Liver (tissue), 9 donors: ENCODE data around the gene INTS15. TPM values are rescaled to one million over a fixed set of nuclear protein-coding genes. Genes with fewer than 3 reads are reported as not detected.
A peak's percentile ranks its signal among the peaks of the same experiment; 100 is the strongest.

ENCODE experiments used
- DNase-seq: peaks from one replicate; pipeline ENCODE4 v3.0.0-alpha.2; 2017; ENCODE audit warnings: low spot score
- H3K27ac ChIP-seq, 2 donors: one replicate each; pipeline ENCODE4 v1.7.0; 2013; ENCODE audit warnings: inconsistent platforms in 2 of 2, low read length in 2 of 2, control low read depth in 1 of 2, low read depth in 1 of 2, mild to moderate bottlenecking in 1 of 2
- H3K27me3 ChIP-seq, 4 donors: one replicate each; pipeline versions ENCODE4 v1.6.1 to v1.7.0; 2013; ENCODE audit warnings: low read length in 3 of 4, inconsistent platforms in 1 of 4, mild to moderate bottlenecking in 1 of 4, moderate library complexity in 1 of 4; ENCODE audit not compliant: control insufficient read depth in 4 of 4, insufficient read depth in 4 of 4
- H3K36me3 ChIP-seq, 4 donors: one replicate each; pipeline versions ENCODE4 v1.6.1 to v1.7.0; 2013; ENCODE audit warnings: low read length in 3 of 4, mild to moderate bottlenecking in 3 of 4, low read depth in 1 of 4, moderate library complexity in 1 of 4; ENCODE audit not compliant: control insufficient read depth in 4 of 4, insufficient read depth in 3 of 4
- H3K4me1 ChIP-seq, 4 donors: one replicate each; pipeline versions ENCODE4 v1.6.1 to v1.7.0; 2013; ENCODE audit warnings: low read length in 3 of 4, mild to moderate bottlenecking in 3 of 4, moderate library complexity in 1 of 4; ENCODE audit not compliant: control insufficient read depth in 4 of 4, insufficient read depth in 4 of 4
- H3K4me3 ChIP-seq, 3 donors: one replicate each; pipeline versions ENCODE4 v1.6.1 to v1.7.0; 2013; ENCODE audit warnings: low read length in 3 of 3, control low read depth in 1 of 3, low read depth in 1 of 3, mild to moderate bottlenecking in 1 of 3
- H3K9ac ChIP-seq, 2 donors: one replicate each; pipeline ENCODE4 v1.7.0; 2013; ENCODE audit warnings: low read length in 2 of 2, mild to moderate bottlenecking in 2 of 2, moderate library complexity in 2 of 2, control low read depth in 1 of 2, low read depth in 1 of 2
- H3K9me3 ChIP-seq, 4 donors: one replicate each; pipeline versions ENCODE4 v1.6.1 to v1.7.0; 2013; ENCODE audit warnings: low read length in 3 of 4; ENCODE audit not compliant: control insufficient read depth in 4 of 4
- ATF3 ChIP-seq: IDR thresholded peaks from 2 replicates; pipeline ENCODE4 v1.6.1; 2016; ENCODE audit warnings: antibody characterized with exemption
- EGR1 ChIP-seq, 2 donors: IDR thresholded peaks; 2 replicates each; pipeline ENCODE4 v1.6.1; 2016 to 2018; ENCODE audit warnings: antibody characterized with exemption in 2 of 2, low read depth in 2 of 2
- FOXA1 ChIP-seq: IDR thresholded peaks from 2 replicates; pipeline ENCODE4 v1.6.1; 2016; ENCODE audit warnings: antibody characterized with exemption
- GABPA ChIP-seq, 2 donors: IDR thresholded peaks in 1 of 2; conservative IDR thresholded peaks in 1 of 2; 2 replicates each; pipeline ENCODE4 v1.6.1; 2016; ENCODE audit warnings: antibody characterized with exemption in 2 of 2, mild to moderate bottlenecking in 1 of 2, moderate library complexity in 1 of 2
- HNF4A ChIP-seq, 2 donors: conservative IDR thresholded peaks; 2 replicates each; pipeline ENCODE4 v1.6.1; 2016; ENCODE audit warnings: antibody characterized with exemption in 2 of 2, mild to moderate bottlenecking in 2 of 2
- JUND ChIP-seq, 2 donors: IDR thresholded peaks; 2 replicates each; pipeline ENCODE4 v1.6.1; 2016; ENCODE audit warnings: antibody characterized with exemption in 2 of 2
- NR2F2 ChIP-seq: IDR thresholded peaks from 2 replicates; pipeline ENCODE4 v1.6.1; 2016; ENCODE audit warnings: antibody characterized with exemption
- RAD21 ChIP-seq, 2 donors: IDR thresholded peaks; 2 replicates each; pipeline ENCODE4 v1.6.1; 2016; ENCODE audit warnings: antibody characterized with exemption in 2 of 2, mild to moderate bottlenecking in 2 of 2
- REST ChIP-seq: IDR thresholded peaks from 2 replicates; pipeline ENCODE4 v1.6.1; 2016; ENCODE audit warnings: antibody characterized with exemption, mild to moderate bottlenecking
- SP1 ChIP-seq: IDR thresholded peaks from 2 replicates; pipeline ENCODE4 v1.6.1; 2018; ENCODE audit warnings: antibody characterized with exemption, mild to moderate bottlenecking
- TAF1 ChIP-seq: conservative IDR thresholded peaks from 2 replicates; pipeline ENCODE4 v1.6.1; 2016; ENCODE audit warnings: antibody characterized with exemption, mild to moderate bottlenecking
- YY1 ChIP-seq: IDR thresholded peaks from 2 replicates; pipeline ENCODE4 v1.6.1; 2016; ENCODE audit warnings: antibody characterized with exemption, mild to moderate bottlenecking
- ZBTB33 ChIP-seq: IDR thresholded peaks from 2 replicates; pipeline ENCODE4 v1.6.1; 2016; ENCODE audit warnings: antibody characterized with exemption
- WGBS: extraction: QIAGEN DNeasy Blood & Tissue Kit; methylation state at CpG from one replicate; pipeline ENCODE4 v1.1.7; 2013; 5-methylcytosine and 5-hydroxymethylcytosine counted together
- polyA plus RNA-seq, 2 donors: library from polyadenylated mRNA; stranded (reverse) in 1 of 2; unstranded in 1 of 2; fragments of 200-250 nt in 1 of 2; fragments of >200 nt in 1 of 2; fragmentation: Nextera tagmentation in 1 of 2; extraction: Ambion mirVana in 1 of 2; gene quantifications; one replicate each; pipeline versions ENCODE4 v1.2.1 to v1.2.3, GENCODE V29; 2013 to 2015
- total RNA-seq, 2 donors: library from RNA; depleted of rRNA; stranded (reverse); fragments of >200 nt; gene quantifications; one replicate each; pipeline ENCODE4 v1.2.3, GENCODE V29; 2014
- TF ChIP-seq, protein P1 (sequence below): fragments of 150-350 bp; IDR thresholded peaks from 2 replicates; pipeline ENCODE4 v1.5.1; 2017; ENCODE audit warnings: improper control_type of control experiment, low read depth, low read length; ENCODE audit not compliant: missing input control
- donor health status: healthy.
- donor health status: healthy.
- donor health status: healthy.
- donor health status: healthy.
- donor health status: healthy.

Gene INTS15
- total and polyA plus RNA-seq, 4 donors, result 5.2 to 10.4 (median 8.2) TPM

DNA sequence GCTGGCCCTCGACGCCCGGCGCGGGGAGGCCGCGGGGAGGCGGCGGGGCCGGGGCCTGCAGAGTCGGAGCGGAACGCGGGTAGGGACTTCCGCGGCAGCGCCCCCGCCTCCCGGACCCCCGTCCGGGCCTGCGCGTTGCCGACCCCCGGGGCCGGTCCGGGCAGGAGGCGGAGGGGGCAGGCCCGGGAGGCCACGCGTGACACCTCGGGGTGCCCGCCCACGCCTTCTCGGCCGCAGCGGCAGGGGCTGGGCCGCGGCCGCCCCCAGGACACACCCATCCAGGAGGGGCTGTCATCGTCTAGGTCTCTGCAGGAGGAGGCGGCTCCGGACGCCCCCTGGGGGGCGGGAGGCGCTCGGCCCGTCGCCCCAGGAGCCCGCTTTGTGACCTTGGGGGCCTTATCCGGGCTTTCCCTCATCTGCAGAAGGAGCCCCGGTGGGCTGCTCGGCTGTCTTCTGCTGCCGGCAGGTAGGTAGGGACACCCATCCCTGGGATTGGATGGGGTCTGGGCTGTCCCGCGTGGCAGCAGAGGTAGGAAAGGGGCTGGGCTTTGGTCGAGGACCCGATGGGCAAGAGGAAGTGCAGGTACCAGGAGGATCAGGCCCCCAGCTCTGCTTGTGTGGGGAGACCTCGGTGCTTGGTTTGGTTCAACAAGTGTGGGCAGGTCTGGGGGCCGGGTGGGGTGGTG, 47.9 kb downstream of the INTS15 start:
- peak; percentile 49 for DNase-seq
- H3K27ac ChIP-seq, result no peak overlapping the region
- H3K9ac ChIP-seq, result peak overlapping the region; percentile 23 to 27
- peak overlapping the region; percentile 36 to 94 (median 74) for H3K4me3 ChIP-seq
- no peaks in the 10 kb centered on the region for H3K27me3 ChIP-seq
- H3K36me3 ChIP-seq, result peaks cover 3 to 11% (median 8%) of the 10 kb centered on the region in 4 donors
- peaks cover 7 to 20% (median 14%) of the 10 kb centered on the region in 4 donors for H3K4me1 ChIP-seq
- TF ChIP-seq SP1 (no peak), NR2F2 (no peak), GABPA (IDR thresholded peaks at IDR 0.05 in 1 of 2, conservative IDR thresholded peaks at IDR 0.05 in 1 of 2) (no peak), TAF1 (no peak), EGR1 (IDR thresholded peaks at IDR 0.05; ENCODE audit: low read depth in 2 of 2) (no peak), YY1 (no peak), FOXA1 (no peak), REST (no peak), HNF4A (conservative IDR thresholded peaks at IDR 0.05) (no peak), JUND (IDR thresholded peaks at IDR 0.05) (no peak)
- 3% methylated on average over 60 of the region's 60 CpGs for WGBS
- no peaks in the 10 kb centered on the region for H3K9me3 ChIP-seq

DNA sequence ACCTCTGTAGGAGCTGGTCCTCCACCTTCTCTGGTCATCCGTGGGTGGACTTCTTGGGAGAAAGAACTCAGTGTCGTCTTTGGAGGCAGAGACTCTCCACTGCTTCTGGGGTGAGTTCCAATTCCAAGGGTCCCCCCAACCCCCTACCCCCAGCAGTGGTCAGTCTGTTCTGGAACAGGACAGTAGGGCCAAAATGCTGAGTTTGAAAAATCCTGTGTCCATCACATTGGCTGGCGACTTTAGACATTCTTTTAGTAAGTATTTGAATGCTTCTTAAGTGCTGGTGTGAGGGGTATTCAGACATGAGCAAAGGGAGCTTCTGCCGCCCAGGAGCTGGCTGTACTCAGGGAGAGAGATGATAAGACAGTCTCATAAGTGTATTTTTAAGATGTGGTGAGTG, 49.2 kb downstream of the INTS15 start:
- Histone ChIP-seq H3K4me1 (peaks cover 7 to 20% (median 14%) of the 10 kb centered on the region in 4 donors), H3K4me3 (no peak overlapping the region), H3K27me3 (no peaks in the 10 kb centered on the region), H3K9me3 (no peaks in the 10 kb centered on the region), H3K9ac (no peak overlapping the region), H3K36me3 (peaks cover 3 to 24% (median 15%) of the 10 kb centered on the region in 4 donors), H3K27ac (no peak overlapping the region)
- no peak for DNase-seq
- 90% methylated on average over 4 of the region's 4 CpGs for WGBS
- TF ChIP-seq GABPA (IDR thresholded peaks at IDR 0.05 in 1 of 2, conservative IDR thresholded peaks at IDR 0.05 in 1 of 2), result no peak
- TF ChIP-seq, protein P1, sequence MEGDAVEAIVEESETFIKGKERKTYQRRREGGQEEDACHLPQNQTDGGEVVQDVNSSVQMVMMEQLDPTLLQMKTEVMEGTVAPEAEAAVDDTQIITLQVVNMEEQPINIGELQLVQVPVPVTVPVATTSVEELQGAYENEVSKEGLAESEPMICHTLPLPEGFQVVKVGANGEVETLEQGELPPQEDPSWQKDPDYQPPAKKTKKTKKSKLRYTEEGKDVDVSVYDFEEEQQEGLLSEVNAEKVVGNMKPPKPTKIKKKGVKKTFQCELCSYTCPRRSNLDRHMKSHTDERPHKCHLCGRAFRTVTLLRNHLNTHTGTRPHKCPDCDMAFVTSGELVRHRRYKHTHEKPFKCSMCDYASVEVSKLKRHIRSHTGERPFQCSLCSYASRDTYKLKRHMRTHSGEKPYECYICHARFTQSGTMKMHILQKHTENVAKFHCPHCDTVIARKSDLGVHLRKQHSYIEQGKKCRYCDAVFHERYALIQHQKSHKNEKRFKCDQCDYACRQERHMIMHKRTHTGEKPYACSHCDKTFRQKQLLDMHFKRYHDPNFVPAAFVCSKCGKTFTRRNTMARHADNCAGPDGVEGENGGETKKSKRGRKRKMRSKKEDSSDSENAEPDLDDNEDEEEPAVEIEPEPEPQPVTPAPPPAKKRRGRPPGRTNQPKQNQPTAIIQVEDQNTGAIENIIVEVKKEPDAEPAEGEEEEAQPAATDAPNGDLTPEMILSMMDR, result no peak

GRCh38 chr7:6639627-6640026, 49.8 kb downstream of the INTS15 start:
- Histone ChIP-seq H3K27ac (no peak overlapping the region), H3K4me3 (no peak overlapping the region), H3K9me3 (no peaks in the 10 kb centered on the region), H3K9ac (no peak overlapping the region), H3K27me3 (no peaks in the 10 kb centered on the region), H3K36me3 (peaks cover 3 to 30% (median 18%) of the 10 kb centered on the region in 4 donors), H3K4me1 (peaks cover 7 to 20% (median 14%) of the 10 kb centered on the region in 4 donors)
- WGBS, result 95% methylated on average over 11 of the region's 11 CpGs
- DNase-seq, result no peak
- TF ChIP-seq GABPA (IDR thresholded peaks at IDR 0.05 in 1 of 2, conservative IDR thresholded peaks at IDR 0.05 in 1 of 2) (no peak), HNF4A (conservative IDR thresholded peaks at IDR 0.05) (no peak), YY1 (no peak), SP1 (no peak), REST (no peak), NR2F2 (no peak), ZBTB33 (no peak), RAD21 (IDR thresholded peaks at IDR 0.05) (no peak), ATF3 (no peak)
